Loucy (cell line): Measurements from ENCODE around the gene SMG6.

ENCODE experiments used
- H2AFZ ChIP-seq: fragments of 200-600 bp; sonication (generic); 2 replicates; pipeline ENCODE4 v1.6.0; 2016; ENCODE audit warnings: antibody characterized with exemption, mild to moderate bottlenecking, low read length, moderate library complexity
- H3F3A ChIP-seq: fragments of 200-600 bp; 2 replicates; pipeline ENCODE4 v1.6.0; 2016; ENCODE audit warnings: antibody characterized with exemption, low read depth, mild to moderate bottlenecking
- H3K27me3 ChIP-seq: fragments of 200-600 bp; sonication (generic); 2 replicates; pipeline ENCODE4 v1.6.1; 2014; ENCODE audit warnings: low read length, mild to moderate bottlenecking; ENCODE audit not compliant: insufficient read depth, poor library complexity, severe bottlenecking
- H3K36me3 ChIP-seq: fragments of 200-600 bp; sonication (generic); 2 replicates; pipeline ENCODE4 v1.6.1; 2016; ENCODE audit warnings: low read length; ENCODE audit not compliant: insufficient read depth
- H3K4me1 ChIP-seq: fragments of 200-600 bp; sonication (generic); 2 replicates; pipeline ENCODE4 v1.5.1; 2014; ENCODE audit warnings: low read length, mild to moderate bottlenecking; ENCODE audit not compliant: insufficient read depth, poor library complexity, severe bottlenecking
- H3K4me2 ChIP-seq: fragments of 200-600 bp; sonication (generic); 2 replicates; pipeline ENCODE4 v1.6.0; 2014; ENCODE audit warnings: antibody characterized with exemption, low read length, low read depth, mild to moderate bottlenecking; ENCODE audit not compliant: poor library complexity, severe bottlenecking
- H3K4me3 ChIP-seq: fragments of 200-600 bp; sonication (generic); 2 replicates; pipeline ENCODE4 v1.5.1; 2014; ENCODE audit warnings: low read length, mild to moderate bottlenecking, mixed read lengths; ENCODE audit not compliant: poor library complexity, severe bottlenecking
- H3K79me2 ChIP-seq: fragments of 200-600 bp; sonication (generic); 2 replicates; pipeline ENCODE4 v1.6.1; 2014; ENCODE audit warnings: low read length; ENCODE audit not compliant: insufficient read depth
- H3K9ac ChIP-seq: fragments of 200-600 bp; sonication (generic); 2 replicates; pipeline ENCODE4 v1.6.0; 2014; ENCODE audit warnings: mild to moderate bottlenecking, low read depth, low read length, moderate library complexity; ENCODE audit not compliant: poor library complexity, severe bottlenecking
- H3K9me2 ChIP-seq: fragments of 200-600 bp; sonication (generic); replicated peaks from 2 replicates; pipeline ENCODE4 v1.6.1; 2016; ENCODE audit warnings: low read depth, low read length, mixed read lengths
- H3K9me3 ChIP-seq: fragments of 200-600 bp; sonication (generic); 2 replicates; pipeline ENCODE4 v1.6.1; 2014; ENCODE audit warnings: mild to moderate bottlenecking, antibody characterized with exemption, low read length, low read depth; ENCODE audit not compliant: insufficient read depth
- H4K20me1 ChIP-seq: fragments of 200-600 bp; sonication (generic); 2 replicates; pipeline ENCODE4 v1.6.0; 2014; ENCODE audit warnings: antibody characterized with exemption, low read length, mild to moderate bottlenecking; ENCODE audit not compliant: insufficient read depth, poor library complexity, severe bottlenecking
- CTCF ChIP-seq: fragments of 200-600 bp; sonication (generic); conservative IDR thresholded peaks from 2 replicates; pipeline ENCODE4 v1.5.1; 2014; ENCODE audit warnings: mild to moderate bottlenecking, antibody characterized with exemption, low read length
- EZH2phosphoT487 ChIP-seq: fragments of 200-600 bp; IDR thresholded peaks from 2 replicates; pipeline ENCODE4 v1.6.1; 2018; ENCODE audit warnings: antibody characterized with exemption, mild to moderate bottlenecking, moderate library complexity, borderline replicate concordance

Gene SMG6

GRCh38 chr17:2338315-2338657, 34.7 kb upstream of the SMG6 start:
- Histone ChIP-seq H3K4me1 (peaks cover 25% of the 10 kb centered on the region), H4K20me1 (peaks cover 35% of the 10 kb centered on the region), H3F3A (no peaks in the 10 kb centered on the region), H3K9me3 (no peaks in the 10 kb centered on the region), H3K9me2 (no peaks in the 10 kb centered on the region), H2AFZ (no peak overlapping the region; the same call in 1 of the 2 replicates), H3K9ac (peak overlapping the region; percentile 50), H3K79me2 (peaks cover 50% of the 10 kb centered on the region), H3K4me3 (peak overlapping the region; percentile 94), H3K4me2 (peak overlapping the region; percentile 86), H3K27me3 (no peaks in the 10 kb centered on the region), H3K36me3 (peaks cover 12% of the 10 kb centered on the region; the same call in 1 of the 2 replicates)
- TF ChIP-seq EZH2phosphoT487 (no peak), CTCF (no peak)

DNA sequence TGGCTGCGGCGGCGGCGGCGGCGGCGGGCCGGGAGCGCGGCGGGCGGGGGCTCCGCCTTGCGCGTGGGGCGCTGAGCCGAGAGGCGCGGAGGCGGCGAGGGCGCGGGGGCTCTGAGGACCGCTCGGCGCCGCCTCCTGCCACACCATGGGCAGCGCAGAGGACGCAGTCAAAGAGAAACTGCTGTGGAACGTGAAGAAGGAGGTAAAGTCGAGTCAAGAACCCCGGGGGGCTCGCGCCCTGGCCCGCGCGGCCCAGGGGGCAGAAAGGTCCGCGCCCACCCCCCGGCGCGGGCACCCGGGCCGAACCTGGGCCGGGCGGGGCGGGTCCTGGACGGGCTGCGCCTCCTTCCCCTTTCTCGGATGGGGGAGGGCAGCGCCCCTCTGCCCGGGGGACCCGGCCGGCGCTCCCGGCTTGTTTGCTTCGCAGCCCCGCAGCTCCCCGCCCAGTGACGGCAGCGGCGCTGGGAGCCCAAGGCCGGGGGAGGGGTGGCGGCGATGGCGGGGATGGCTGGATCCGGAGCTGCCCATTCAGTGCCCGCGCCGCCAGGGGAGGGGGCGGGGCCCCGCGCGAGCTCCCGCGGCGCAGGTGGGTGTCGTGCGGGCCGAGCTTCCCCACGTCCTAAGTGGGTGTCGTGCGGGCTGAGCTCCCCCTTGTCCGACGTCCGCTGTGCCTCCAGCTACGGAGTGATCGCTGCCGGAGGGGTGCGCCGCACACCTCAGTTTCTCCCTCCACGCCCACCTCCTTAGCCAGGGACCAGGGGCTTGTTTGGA, 34.1 kb upstream of the SMG6 start:
- H3K4me1 ChIP-seq, result peaks cover 25% of the 10 kb centered on the region
- H2AFZ ChIP-seq, result peak overlapping the region; percentile 78; the same call in 1 of the 2 replicates
- H3K9ac ChIP-seq, result peak overlapping the region; percentile 50
- peak overlapping the region; percentile 86 for H3K4me2 ChIP-seq
- no peaks in the 10 kb centered on the region for H3F3A ChIP-seq
- H3K27me3 ChIP-seq, result no peaks in the 10 kb centered on the region
- H3K79me2 ChIP-seq, result peaks cover 55% of the 10 kb centered on the region
- TF ChIP-seq CTCF (no peak), EZH2phosphoT487 (no peak)
- H3K36me3 ChIP-seq, result peaks cover 17% of the 10 kb centered on the region; the same call in 1 of the 2 replicates
- H3K4me3 ChIP-seq, result peak overlapping the region; percentile 94
- H3K9me3 ChIP-seq, result no peaks in the 10 kb centered on the region
- no peaks in the 10 kb centered on the region for H3K9me2 ChIP-seq
- H4K20me1 ChIP-seq, result peaks cover 39% of the 10 kb centered on the region

GRCh38 chr17:2336852-2337543, 33.4 kb upstream of the SMG6 start, which contains the start of gene SGSM2:
Gene SGSM2 (plus strand): TSS chr17:2337501. CDS start chr17:2337689, 188 bp downstream.
- Histone ChIP-seq H3K4me3 (peak within 1 kb of the TSS; percentile 94), H3F3A (no peaks in the 10 kb centered on the region), H3K9ac (peak within 1 kb of the TSS; percentile 92), H2AFZ (peak within 1 kb of the TSS; percentile 78), H3K79me2 (peaks cover 60% of the 10 kb centered on the region), H3K36me3 (peaks cover 22% of the 10 kb centered on the region; the same call in 1 of the 2 replicates), H3K4me2 (peak within 1 kb of the TSS; percentile 87), H4K20me1 (peaks cover 39% of the 10 kb centered on the region), H3K9me3 (no peaks in the 10 kb centered on the region), H3K9me2 (no peaks in the 10 kb centered on the region), H3K4me1 (peaks cover 25% of the 10 kb centered on the region), H3K27me3 (no peaks in the 10 kb centered on the region)
- TF ChIP-seq EZH2phosphoT487 (no peak), CTCF (no peak)
